Liver (tissue), 9 donors: ENCODE results near the gene SDC1. TPM values are rescaled to one million over a fixed set of nuclear protein-coding genes. Genes with fewer than 3 reads are reported as not detected.

Experiments
- DNase-seq: peaks from one replicate; pipeline ENCODE4 v3.0.0-alpha.2; 2017; ENCODE audit warnings: low spot score
- H3K27ac ChIP-seq, 2 donors: one replicate each; pipeline ENCODE4 v1.7.0; 2013; ENCODE audit warnings: inconsistent platforms in 2 of 2, low read length in 2 of 2, control low read depth in 1 of 2, low read depth in 1 of 2, mild to moderate bottlenecking in 1 of 2
- H3K27me3 ChIP-seq, 4 donors: one replicate each; pipeline versions ENCODE4 v1.6.1 to v1.7.0; 2013; ENCODE audit warnings: low read length in 3 of 4, inconsistent platforms in 1 of 4, mild to moderate bottlenecking in 1 of 4, moderate library complexity in 1 of 4; ENCODE audit not compliant: control insufficient read depth in 4 of 4, insufficient read depth in 4 of 4
- H3K36me3 ChIP-seq, 4 donors: one replicate each; pipeline versions ENCODE4 v1.6.1 to v1.7.0; 2013; ENCODE audit warnings: low read length in 3 of 4, mild to moderate bottlenecking in 3 of 4, low read depth in 1 of 4, moderate library complexity in 1 of 4; ENCODE audit not compliant: control insufficient read depth in 4 of 4, insufficient read depth in 3 of 4
- H3K4me1 ChIP-seq, 4 donors: one replicate each; pipeline versions ENCODE4 v1.6.1 to v1.7.0; 2013; ENCODE audit warnings: low read length in 3 of 4, mild to moderate bottlenecking in 3 of 4, moderate library complexity in 1 of 4; ENCODE audit not compliant: control insufficient read depth in 4 of 4, insufficient read depth in 4 of 4
- H3K4me3 ChIP-seq, 3 donors: one replicate each; pipeline versions ENCODE4 v1.6.1 to v1.7.0; 2013; ENCODE audit warnings: low read length in 3 of 3, control low read depth in 1 of 3, low read depth in 1 of 3, mild to moderate bottlenecking in 1 of 3
- H3K9ac ChIP-seq, 2 donors: one replicate each; pipeline ENCODE4 v1.7.0; 2013; ENCODE audit warnings: low read length in 2 of 2, mild to moderate bottlenecking in 2 of 2, moderate library complexity in 2 of 2, control low read depth in 1 of 2, low read depth in 1 of 2
- H3K9me3 ChIP-seq, 4 donors: one replicate each; pipeline versions ENCODE4 v1.6.1 to v1.7.0; 2013; ENCODE audit warnings: low read length in 3 of 4; ENCODE audit not compliant: control insufficient read depth in 4 of 4
- ATF3 ChIP-seq: IDR thresholded peaks from 2 replicates; pipeline ENCODE4 v1.6.1; 2016; ENCODE audit warnings: antibody characterized with exemption
- FOXA1 ChIP-seq: IDR thresholded peaks from 2 replicates; pipeline ENCODE4 v1.6.1; 2016; ENCODE audit warnings: antibody characterized with exemption
- FOXA2 ChIP-seq: IDR thresholded peaks from 2 replicates; pipeline ENCODE4 v1.6.1; 2016; ENCODE audit warnings: antibody characterized with exemption
- GABPA ChIP-seq, 2 donors: IDR thresholded peaks in 1 of 2; conservative IDR thresholded peaks in 1 of 2; 2 replicates each; pipeline ENCODE4 v1.6.1; 2016; ENCODE audit warnings: antibody characterized with exemption in 2 of 2, mild to moderate bottlenecking in 1 of 2, moderate library complexity in 1 of 2
- HNF4A ChIP-seq, 2 donors: conservative IDR thresholded peaks; 2 replicates each; pipeline ENCODE4 v1.6.1; 2016; ENCODE audit warnings: antibody characterized with exemption in 2 of 2, mild to moderate bottlenecking in 2 of 2
- JUND ChIP-seq, 2 donors: IDR thresholded peaks; 2 replicates each; pipeline ENCODE4 v1.6.1; 2016; ENCODE audit warnings: antibody characterized with exemption in 2 of 2
- MAX ChIP-seq: IDR thresholded peaks from 2 replicates; pipeline ENCODE4 v1.6.1; 2016; ENCODE audit warnings: antibody characterized with exemption
- NR2F2 ChIP-seq: IDR thresholded peaks from 2 replicates; pipeline ENCODE4 v1.6.1; 2016; ENCODE audit warnings: antibody characterized with exemption
- RAD21 ChIP-seq, 2 donors: IDR thresholded peaks; 2 replicates each; pipeline ENCODE4 v1.6.1; 2016; ENCODE audit warnings: antibody characterized with exemption in 2 of 2, mild to moderate bottlenecking in 2 of 2
- REST ChIP-seq: IDR thresholded peaks from 2 replicates; pipeline ENCODE4 v1.6.1; 2016; ENCODE audit warnings: antibody characterized with exemption, mild to moderate bottlenecking
- RXRA ChIP-seq, 2 donors: IDR thresholded peaks; 2 replicates each; pipeline ENCODE4 v1.6.1; 2017 to 2018; ENCODE audit warnings: antibody characterized with exemption in 2 of 2, mild to moderate bottlenecking in 1 of 2
- SP1 ChIP-seq: IDR thresholded peaks from 2 replicates; pipeline ENCODE4 v1.6.1; 2018; ENCODE audit warnings: antibody characterized with exemption, mild to moderate bottlenecking
- TAF1 ChIP-seq: conservative IDR thresholded peaks from 2 replicates; pipeline ENCODE4 v1.6.1; 2016; ENCODE audit warnings: antibody characterized with exemption, mild to moderate bottlenecking
- YY1 ChIP-seq: IDR thresholded peaks from 2 replicates; pipeline ENCODE4 v1.6.1; 2016; ENCODE audit warnings: antibody characterized with exemption, mild to moderate bottlenecking
- ZBTB33 ChIP-seq: IDR thresholded peaks from 2 replicates; pipeline ENCODE4 v1.6.1; 2016; ENCODE audit warnings: antibody characterized with exemption
- WGBS: extraction: QIAGEN DNeasy Blood & Tissue Kit; methylation state at CpG from one replicate; pipeline ENCODE4 v1.1.7; 2013; 5-methylcytosine and 5-hydroxymethylcytosine counted together
- polyA plus RNA-seq, 2 donors: library from polyadenylated mRNA; stranded (reverse) in 1 of 2; unstranded in 1 of 2; fragments of 200-250 nt in 1 of 2; fragments of >200 nt in 1 of 2; fragmentation: Nextera tagmentation in 1 of 2; extraction: Ambion mirVana in 1 of 2; gene quantifications; one replicate each; pipeline versions ENCODE4 v1.2.1 to v1.2.3, GENCODE V29; 2013 to 2015
- total RNA-seq, 2 donors: library from RNA; depleted of rRNA; stranded (reverse); fragments of >200 nt; gene quantifications; one replicate each; pipeline ENCODE4 v1.2.3, GENCODE V29; 2014
- donor health status: healthy.
- donor health status: healthy.
- donor health status: healthy.
- donor health status: healthy.
- donor health status: healthy.

The SDC1 gene
- total and polyA plus RNA-seq, 4 donors, result 99.6 to 363 (median 196) TPM

GRCh38 chr2:20200697-20201555, 24.0 kb downstream of the SDC1 start:
- Histone ChIP-seq H3K9ac (peak overlapping the region; percentile 37 to 59), H3K4me3 (no peak overlapping the region), H3K27ac (peak overlapping the region; percentile 72 to 94), H3K36me3 (peaks cover 0 to 8% (median 2%) of the 10 kb centered on the region in 4 donors), H3K9me3 (no peaks in the 10 kb centered on the region), H3K27me3 (no peaks in the 10 kb centered on the region), H3K4me1 (peaks cover 23 to 99% (median 74%) of the 10 kb centered on the region in 4 donors)
- peak; percentile 65 to 73 for TF ChIP-seq HNF4A (conservative IDR thresholded peaks at IDR 0.05)
- peak; percentile 13 for TF ChIP-seq FOXA1
- TF ChIP-seq JUND (IDR thresholded peaks at IDR 0.05), result peak in 1 of 2 donors; percentile 64
- peak; percentile 62 to 87 for TF ChIP-seq RXRA (IDR thresholded peaks at IDR 0.05)
- no peak for TF ChIP-seq YY1
- peak; percentile 55 for TF ChIP-seq ZBTB33
- no peak for TF ChIP-seq TAF1
- TF ChIP-seq RAD21 (IDR thresholded peaks at IDR 0.05), result peak; percentile 42 to 52
- TF ChIP-seq SP1, result peak; percentile 60
- peak; percentile 4 for TF ChIP-seq MAX
- peak; percentile 49 for TF ChIP-seq REST
- TF ChIP-seq ATF3, result no peak
- no peak for DNase-seq
- WGBS, result 47% methylated on average over 26 of the region's 26 CpGs

GRCh38 chr2:20199633-20200270, 25.2 kb downstream of the SDC1 start:
- no peaks in the 10 kb centered on the region for H3K9me3 ChIP-seq
- peaks cover 0 to 8% (median 2%) of the 10 kb centered on the region in 4 donors for H3K36me3 ChIP-seq
- H3K4me1 ChIP-seq, result peaks cover 20 to 98% (median 68%) of the 10 kb centered on the region in 4 donors
- DNase-seq, result no peak
- H3K27ac ChIP-seq, result peak overlapping the region; percentile 72 to 94
- H3K27me3 ChIP-seq, result no peaks in the 10 kb centered on the region
- peak overlapping the region in 1 of 2 donors; percentile 16 for H3K9ac ChIP-seq
- TF ChIP-seq GABPA (IDR thresholded peaks at IDR 0.05 in 1 of 2, conservative IDR thresholded peaks at IDR 0.05 in 1 of 2) (no peak), NR2F2 (no peak), MAX (no peak), REST (no peak), FOXA2 (no peak), FOXA1 (no peak), YY1 (no peak)
- WGBS, result 70% methylated on average over 6 of the region's 6 CpGs
- H3K4me3 ChIP-seq, result no peak overlapping the region
